EH (cell line): ENCODE results near the gene VANGL2.
A peak's percentile ranks its signal among the peaks of the same experiment; 100 is the strongest.
"Not testable (repeated sequence)": the region's sequence is repeated elsewhere in the genome, so short reads cannot be mapped to it uniquely, and the experiment has no call there.

Experiments
- DNase-seq: peaks from one replicate; pipeline ENCODE4 v3.0.0-alpha.2; 2015; ENCODE audit warnings: low read depth

VANGL2 gene

DNA sequence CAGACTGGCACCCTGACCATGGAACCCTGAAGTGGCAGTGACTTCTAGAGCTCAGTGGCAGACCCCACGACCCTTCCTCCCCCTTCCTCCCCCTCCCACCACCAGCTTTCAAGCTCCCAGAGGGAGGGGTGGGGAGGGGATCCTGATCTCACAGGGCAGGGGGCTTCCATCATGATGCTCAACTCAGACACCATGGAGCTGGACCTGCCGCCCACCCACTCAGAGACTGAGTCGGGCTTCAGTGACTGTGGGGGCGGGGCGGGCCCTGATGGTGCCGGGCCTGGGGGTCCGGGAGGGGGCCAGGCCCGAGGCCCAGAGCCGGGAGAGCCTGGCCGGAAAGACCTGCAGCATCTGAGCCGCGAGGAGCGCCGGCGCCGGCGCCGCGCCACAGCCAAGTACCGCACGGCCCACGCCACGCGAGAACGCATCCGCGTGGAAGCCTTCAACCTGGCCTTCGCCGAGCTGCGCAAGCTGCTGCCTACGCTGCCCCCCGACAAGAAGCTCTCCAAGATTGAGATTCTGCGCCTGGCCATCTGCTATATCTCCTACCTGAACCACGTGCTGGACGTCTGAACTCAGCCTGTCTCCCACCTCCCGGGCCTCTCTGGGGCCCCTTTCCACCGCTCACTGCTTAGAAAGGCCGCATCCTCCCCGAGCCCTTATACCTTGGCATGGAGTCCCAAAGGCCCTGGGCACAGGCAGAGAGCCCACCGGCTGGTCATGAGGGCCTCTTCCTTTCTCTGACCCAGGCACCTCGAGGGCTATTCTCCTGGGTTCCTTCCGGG is 29.6 kb upstream of the VANGL2 start:
- no peak for DNase-seq

DNA sequence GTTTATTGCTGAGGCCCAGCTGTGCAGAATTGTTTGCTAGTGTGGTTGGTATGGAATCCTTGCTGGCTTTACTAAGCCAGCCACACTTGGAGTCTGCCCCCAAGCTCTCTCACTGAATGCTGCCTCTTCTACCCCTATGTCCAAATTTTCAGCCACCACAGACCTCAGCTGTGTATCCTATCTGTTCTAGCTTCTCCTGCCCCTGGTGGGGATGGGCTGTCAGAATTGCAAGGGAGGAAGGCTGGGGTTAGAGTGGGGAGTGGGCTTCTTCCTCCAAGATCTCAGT is 29.1 kb upstream of the VANGL2 start:
- no peak for DNase-seq

DNA sequence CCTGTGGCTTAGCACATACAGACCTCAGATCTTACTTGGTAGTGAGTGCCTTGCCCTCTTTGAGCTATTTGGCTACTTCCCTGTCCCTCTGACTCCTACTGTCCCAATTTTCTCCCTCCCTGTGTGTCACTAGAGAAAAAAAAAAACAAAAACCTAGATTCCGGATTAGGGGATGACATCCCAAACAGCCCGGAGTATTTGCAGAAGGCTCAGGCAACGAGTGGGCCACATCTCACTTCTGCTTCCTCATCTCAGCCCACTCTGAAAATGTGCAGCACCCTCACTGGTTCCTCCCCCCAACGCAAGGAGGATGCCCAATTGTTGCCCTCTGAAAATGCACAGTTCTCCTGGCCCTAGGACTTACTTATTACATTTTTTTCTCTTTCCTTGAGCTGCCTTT is 28.6 kb upstream of the VANGL2 start:
- DNase-seq: no peak

DNA sequence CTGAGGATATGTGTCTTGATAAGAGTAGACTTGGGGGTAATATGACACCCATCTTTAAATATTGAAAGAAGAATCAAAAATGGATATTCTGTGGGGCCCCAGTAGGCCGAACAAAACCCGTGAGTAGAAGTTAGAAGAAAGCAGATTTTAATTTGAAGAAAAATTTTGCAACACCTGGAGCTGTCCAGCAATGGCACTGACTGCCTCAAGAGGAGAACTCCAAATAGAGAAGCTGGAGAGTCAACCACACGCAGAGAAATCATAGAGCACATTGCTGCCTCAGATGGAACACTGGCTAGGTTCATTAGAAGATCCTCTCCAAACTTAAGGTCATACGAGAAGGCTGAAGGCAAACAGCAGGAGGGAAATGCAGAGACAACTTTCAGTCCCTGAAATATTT is 26.7 kb upstream of the VANGL2 start:
- DNase-seq: peak; percentile 22

DNA sequence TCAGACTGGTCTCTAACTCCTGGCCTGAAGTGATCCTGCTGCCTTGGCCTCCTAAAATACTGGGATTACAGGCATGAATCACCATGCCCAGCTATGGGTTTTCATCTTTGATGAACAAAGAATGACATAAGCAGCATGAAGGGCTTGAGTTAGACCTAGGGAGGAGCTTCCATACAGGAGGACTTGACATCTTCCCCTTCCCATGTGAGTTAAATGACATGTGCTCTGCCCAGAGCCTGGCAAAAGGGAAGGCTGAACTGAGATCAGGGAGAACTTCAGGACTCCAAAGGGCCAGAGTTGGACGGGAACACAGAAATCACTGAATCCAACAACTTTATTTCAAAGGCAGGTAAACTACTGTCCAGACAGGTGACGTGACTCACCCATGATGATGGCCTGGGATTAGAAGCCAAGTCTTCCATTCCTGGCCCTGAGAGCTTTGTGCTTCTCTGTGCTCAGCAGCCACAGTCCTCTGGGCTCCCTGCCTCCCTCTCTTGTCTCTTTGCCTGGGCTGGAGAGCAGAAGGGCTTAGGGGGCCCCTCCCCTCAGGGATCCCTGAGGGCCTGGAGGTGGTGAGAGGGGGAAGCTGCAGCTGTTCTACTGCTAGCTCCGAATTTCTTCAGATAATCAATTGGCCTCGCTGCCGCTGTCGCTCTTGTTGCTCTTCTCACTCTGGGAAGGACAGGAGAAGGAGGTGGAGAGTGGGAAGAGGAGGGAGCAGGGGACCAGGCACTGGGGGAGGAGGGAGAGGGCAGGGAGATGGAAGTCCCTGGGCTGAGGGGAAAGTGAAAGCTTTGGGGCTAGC is 25.9 kb upstream of the VANGL2 start:
- DNase-seq: no peak

DNA sequence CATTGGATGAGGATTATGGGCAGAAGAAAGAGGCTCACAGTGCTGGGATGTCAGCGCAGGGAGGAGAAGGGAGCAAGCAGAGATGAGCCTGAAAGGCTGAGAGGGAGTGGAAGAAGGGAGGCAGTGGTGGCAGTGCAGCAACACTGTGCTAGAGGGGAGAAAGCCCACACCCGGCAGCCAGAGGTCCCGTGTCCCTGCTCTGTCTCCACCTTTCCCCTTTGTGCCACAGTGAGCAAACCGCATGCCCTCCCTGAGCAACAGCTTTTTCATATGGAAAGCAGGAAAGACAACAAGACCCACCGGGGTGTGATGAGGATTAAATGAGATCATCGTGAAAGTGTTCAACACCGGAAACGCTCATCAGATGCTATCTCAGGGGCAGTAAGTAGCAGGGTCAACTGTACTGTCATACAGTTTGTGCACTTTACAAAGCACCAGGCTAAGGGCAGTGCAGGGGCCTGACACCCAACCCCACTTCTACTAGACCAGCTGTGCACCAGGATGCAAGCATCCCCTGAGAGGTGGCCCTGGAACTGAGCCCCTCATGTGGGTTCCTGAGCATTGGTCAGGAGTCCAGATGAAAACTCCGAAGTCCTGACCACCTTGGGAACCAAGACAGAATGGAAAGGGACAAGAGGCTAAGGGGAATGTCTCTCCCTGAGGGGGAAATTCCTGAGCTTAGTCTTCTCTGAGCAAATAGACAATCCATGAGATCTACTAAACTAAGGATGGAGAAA is 24.4 kb upstream of the VANGL2 start:
- peak; percentile 83 for DNase-seq

DNA sequence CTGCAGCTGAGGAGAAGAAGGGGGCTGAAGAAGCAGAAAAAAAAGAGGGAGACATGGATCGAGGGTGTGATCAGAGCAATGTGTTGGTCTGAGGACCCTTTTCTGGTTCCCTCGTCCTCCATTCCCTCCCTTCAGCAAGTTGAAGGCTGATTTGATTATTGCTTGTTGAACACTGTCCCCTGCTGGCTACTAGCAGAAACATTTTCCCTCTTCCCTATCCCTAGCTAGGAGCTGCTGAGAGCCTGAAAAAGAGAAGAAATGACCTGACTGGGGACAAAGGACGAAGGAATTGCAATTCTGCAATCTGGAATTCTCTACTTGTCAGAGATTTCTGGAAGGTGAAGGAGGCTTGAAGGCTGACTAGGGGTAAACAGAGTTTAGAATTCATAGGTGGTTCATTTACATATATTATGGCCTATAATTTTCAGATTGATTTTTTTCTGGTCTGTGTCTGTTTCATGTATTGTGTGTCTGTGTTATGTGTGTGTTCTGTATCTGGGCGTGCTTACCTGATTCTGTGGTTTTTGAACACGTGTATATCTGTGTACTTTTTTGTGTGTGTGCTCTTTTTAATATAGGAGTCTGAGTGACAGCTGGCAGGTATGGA is 23.7 kb upstream of the VANGL2 start:
- DNase-seq: peak; percentile 76

DNA sequence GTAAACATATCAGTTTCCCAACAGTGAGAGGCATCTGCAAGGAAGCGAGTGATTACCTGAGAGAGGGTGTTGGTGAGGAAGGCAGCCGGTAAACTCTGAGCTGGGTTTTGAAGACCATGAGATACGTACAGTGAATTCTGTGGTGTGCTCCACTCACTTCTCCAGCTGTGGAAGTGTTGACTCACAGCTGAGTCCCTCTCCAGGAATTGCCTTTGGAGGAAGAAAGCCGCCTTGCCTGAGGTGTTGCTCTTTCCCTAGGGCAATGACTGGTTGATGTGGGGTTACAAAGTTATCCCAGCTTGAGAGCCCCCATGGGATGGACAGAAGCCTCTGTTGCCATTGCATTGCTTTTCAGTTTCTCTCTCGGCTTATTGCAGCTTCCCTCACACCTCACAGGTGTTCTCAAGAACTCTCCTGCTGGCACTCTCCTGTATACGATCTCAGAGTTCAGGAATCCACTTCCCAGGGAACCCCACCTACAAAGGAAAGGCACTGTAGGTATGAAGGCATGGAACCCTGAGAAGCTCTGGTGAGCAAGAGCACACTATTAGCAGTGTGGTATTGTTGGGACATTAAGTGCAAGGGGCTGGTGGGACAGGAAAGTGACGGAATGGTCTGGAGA is 22.7 kb upstream of the VANGL2 start:
- DNase-seq: peak; percentile 73

DNA sequence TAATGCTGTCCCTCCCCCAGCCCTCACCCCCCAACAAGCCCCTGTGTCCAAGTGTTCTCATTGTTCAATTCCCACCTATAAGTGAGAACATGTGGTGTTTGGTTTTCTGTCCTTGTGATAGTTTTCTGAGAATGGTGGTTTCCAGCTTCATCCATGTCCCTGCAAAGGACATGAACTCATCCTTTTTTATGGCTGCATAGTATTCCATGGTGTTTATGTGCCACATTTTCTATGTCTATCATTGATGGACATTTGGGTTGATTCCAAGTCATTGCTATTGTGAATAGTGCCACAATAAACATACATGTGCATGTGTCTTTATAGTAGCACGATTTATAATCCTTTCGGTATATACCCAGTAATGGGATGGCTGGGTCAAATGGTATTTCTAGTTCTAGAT is 15.6 kb upstream of the VANGL2 start:
- DNase-seq: not testable (repeated sequence)

DNA sequence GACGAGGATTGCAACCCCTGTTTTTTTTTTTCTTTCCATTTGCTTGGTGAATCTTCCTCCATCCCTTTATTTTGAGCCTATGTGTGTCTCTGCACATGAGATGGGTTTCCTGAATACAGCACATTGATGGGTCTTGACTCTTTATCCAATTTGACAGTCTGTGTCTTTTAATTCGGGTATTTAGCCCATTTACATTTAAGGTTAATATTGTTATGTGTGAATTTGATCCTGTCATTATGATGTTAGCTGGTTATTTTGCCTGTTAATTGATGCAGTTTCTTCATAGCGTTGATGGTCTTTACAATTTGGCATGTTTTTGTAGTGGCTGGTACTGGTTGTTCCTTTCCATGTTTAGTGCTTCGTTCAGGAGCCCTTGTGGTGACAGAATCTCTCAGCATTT is 12.0 kb upstream of the VANGL2 start:
- not testable (repeated sequence) for DNase-seq

DNA sequence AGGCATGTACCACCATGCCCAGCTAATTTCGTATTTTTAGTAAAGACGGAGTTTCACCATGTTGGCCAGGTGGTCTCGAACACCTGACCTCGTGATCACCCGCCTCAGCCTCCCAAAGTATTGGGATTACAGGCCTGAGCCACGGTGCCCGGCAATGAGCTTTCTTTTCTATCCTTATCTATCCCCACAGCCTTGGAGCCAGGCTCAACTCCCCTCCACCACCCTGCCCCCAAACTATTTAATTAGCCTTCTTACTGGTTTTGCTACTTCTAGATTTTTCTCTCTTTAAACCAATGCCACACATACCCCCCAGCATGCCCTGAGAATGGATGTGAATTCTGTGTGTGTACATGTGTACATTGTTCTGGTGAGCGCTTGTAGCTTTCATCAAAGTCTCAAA is 5.7 kb upstream of the VANGL2 start:
- no peak for DNase-seq

DNA sequence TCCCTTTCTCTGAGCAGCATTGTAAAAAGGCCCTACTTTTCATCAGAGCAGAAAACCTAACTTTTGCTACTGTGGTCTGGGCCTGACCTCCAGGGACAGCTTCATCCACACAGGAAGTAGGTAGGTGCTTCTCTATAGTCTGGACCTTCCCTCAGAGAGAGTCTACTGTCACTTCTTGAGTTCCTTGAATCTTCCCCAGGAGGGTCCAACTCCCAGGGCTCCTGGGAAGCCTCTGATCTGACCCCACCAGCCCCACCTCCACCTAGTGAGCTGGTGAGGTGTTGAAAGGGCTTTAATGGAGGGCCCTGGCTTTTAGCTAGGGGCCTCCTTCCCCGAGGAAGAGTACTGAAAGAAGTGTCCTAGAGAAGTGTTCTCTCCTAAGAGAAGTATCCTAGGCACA is 2.7 kb upstream of the VANGL2 start:
- DNase-seq: no peak

DNA sequence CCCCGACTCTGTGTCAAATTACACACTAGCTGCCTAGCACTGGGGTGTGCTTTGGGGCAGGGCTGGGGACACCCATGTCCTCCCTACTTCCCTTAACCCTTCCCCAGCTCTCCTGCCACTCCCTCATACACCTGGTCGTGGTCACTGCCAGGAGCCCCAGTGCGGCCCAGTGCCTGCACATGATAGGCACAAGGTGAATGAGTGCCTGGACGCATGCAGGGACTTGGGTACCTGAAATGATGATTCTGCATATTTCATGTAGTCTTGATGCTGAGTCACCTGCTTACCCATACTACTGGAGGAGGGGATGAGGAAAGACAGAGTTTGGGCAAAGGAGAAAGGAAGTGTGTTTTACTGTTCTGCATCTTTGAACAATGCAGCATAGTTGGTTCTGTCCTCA is 1.5 kb upstream of the VANGL2 start:
- DNase-seq: no peak

DNA sequence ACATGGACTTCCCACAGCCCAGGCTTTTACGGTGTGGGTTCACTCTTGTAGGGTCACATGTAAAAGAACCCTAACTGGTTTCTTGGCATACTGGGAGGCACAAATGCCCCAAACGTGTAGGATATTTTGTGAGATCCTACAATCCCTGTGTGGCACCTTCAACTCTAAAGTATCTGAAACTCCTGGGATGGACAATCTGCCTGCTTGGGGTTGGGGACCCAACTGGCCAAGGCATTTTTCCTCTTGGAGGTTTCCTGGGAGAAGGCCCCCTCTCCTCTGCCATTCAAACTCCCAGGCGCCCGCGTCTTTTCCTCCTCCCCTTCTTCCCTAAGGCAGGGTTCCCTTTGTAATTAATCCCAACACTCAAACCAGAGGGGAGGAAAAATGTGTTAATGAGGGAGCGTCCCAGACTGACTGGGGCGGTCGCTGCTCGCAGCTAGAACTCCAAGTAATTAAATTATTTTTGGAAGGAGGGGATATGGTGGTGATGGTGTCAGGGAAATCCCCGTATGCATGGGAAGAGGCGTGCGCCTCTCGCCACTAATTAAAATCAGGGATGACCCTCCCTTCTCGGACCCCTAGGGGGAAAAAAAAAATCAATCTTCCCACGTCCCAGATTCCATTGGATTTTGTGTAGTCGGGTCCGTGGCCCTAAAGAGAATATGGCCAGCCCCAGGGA is 681 bp upstream of the VANGL2 start:
- DNase-seq: no peak

DNA sequence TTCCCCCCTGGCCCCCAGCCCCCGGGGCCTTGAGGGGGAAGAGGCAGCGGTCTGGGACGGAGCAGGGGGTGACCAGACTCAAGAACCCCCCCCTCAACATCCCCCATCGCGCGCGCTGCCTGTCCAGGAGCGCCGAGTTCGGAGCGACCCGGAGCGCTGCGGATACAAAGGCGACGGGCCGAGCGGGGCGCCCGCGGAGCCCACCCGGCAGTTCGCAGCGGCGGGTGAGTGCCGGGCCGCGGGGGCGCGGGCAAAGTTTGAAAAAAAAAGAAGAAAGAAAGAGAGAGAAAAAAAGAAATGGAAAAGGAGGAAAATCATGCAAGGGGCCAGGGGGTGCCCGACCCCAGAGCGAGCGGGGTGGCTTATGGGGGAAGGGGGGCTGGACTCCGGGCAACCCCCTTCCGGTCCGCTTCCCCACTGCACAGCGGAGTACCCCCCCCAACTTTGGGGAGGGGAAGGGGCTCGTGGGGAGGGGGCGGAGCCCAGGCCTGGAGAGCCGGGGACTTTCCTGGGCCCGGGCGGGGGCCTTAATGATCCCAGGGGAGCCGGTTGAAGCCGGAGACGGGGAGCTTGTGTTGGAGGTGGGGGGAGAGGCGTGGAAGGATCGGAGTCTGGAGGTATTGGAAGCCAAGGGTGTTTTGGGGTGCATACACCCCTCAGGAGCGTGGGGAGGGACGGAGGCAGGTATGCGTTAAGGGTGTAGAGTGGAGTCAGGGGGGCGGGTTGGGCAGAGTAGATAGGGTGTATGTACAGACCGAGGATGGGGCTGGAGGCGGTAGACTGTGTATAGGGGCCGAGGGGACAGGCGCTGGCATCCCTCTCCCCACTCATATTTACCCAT is 502 bp downstream of the VANGL2 start:
- DNase-seq: no peak

DNA sequence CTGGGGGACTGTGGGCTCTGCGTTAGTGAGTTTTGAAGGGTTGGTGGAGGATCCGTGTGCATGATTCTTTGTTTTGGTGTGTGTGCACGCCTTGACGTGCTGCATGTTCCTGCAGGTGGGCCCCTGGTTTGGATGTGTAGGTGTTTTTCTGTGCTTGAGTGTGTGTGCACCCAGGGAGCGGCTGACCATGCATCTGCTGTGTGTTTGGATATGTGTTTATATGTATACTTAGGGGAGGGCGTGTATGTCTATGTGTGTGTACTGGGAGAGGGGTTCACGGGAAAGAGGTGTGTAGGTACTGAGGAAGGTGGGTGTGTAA is 1.1 kb downstream of the VANGL2 start:
- DNase-seq: no peak

DNA sequence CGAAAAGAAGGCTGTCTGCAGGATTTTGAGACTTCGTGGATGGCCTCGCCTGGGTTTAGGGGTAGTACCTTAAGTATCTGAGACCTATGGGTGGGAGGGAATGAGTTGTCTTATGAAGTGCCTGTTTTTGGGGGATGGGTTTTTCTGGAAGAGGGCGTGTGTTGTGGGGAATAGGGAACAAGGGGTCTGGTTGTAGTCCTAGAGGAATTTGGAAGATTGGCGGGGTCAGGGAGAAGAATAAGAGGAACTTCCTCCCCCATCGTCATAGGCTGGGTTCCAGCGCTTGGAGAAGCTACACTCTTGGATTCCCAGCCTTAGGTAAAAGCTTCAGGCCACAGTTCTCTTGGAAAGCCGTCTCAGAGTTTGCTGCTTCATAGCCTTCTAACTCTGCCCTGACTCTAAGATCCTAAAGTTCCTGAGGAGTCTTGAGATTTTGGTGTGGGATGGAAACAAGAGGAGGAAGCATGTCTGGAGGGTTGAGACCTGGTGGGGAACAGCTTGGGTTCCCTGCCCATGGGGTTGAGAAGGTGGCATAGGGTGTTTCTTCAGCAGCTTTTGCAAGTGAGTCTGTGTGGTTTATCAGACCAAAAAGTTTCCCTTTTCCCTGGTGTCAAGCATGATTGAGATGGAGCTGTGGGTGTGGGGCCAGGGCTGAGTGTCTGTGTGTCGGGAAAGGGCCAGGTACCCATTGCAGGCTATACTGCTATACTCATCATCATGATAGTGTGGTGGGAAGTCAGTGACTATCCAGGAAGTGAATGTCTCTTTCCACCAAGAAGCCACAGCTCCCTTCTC is 1.8 kb downstream of the VANGL2 start:
- no peak for DNase-seq

DNA sequence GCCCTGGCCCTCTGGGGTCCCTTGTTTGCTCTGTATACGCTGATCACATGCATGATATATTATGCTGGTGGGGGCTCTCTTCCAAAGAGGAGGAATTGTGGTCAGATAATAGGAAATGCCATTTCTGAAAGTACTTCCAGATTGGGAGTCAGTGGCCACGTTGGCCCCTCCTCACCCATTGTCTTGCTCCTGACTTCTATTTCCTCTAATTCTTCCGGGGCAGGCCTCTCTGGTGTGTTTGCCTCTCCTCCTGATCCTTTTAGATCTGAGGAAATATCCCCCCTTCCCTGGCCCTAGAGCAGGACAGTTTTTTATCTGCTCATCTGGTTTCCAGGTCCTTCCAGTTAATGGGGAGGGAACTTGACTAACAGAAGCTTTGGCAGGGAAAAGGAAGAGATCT is 2.9 kb downstream of the VANGL2 start:
- no peak for DNase-seq

DNA sequence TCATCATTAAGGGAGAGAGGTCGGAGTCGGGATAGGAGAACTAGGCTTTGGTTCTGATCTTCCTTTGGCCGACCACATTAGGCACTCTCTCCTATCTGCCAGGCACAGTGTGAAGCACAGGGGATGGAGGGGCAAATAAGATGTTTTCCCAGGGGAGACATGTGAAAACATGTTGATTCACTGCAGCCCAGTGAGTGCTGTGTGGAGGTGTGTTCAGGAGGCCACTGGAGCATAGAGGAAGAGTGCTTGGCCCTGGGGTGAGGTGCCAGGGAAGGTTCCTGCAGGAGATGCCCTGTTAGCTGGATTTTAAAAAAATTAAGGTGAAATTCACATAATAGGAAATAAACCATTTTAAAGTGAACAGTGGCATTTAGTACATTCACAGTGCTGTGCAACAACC is 3.7 kb downstream of the VANGL2 start:
- DNase-seq: no peak

DNA sequence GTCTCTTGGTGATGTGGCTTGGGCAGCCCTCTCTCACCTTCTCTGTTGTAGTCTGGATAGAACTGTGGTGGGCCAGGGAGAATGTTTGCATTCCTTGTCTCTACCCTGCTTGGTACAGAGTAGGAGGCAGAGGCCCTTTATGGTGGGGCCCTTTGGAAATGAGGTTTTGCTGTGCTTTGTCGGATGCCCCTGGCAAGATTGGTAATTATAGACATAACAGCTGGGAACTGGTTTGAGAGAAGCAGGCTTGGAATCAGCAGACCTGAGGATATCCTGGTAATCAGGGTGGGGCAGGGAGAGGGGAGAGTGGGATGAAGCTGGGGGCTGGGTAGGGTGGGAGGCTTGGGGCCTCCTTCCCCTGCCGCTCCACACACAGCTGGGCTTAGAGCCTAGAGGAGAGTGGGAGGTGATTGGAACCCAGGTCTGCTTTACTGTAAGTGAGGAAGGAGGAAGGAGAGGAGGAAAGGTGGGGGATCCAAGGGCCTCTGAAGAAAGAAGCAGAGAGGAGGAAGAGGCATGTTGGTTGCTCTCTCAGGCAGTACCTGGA is 5.0 kb downstream of the VANGL2 start:
- no peak for DNase-seq
